Neural cell (in vitro differentiated cells): ENCODE measurements around the gene LHFPL6. TPM values are rescaled to one million over a fixed set of nuclear protein-coding genes. Genes with fewer than 3 reads are reported as not detected.

Source experiments
- H2AFZ ChIP-seq: fragments of 200-600, 300-800 bp; sonication (generic), shearing (Covaris generic); 2 replicates; pipeline ENCODE4 v1.6.0; 2014; ENCODE audit warnings: low read depth, mild to moderate bottlenecking, antibody characterized with exemption, low read length, moderate library complexity
- H3F3A ChIP-seq: fragments of 200-600 bp; shearing (Covaris generic); 2 replicates; pipeline ENCODE4 v1.6.1; 2016; ENCODE audit warnings: mild to moderate bottlenecking, moderate library complexity, mixed read lengths, antibody characterized with exemption, low read length; ENCODE audit not compliant: insufficient read depth, poor library complexity, severe bottlenecking
- H3K27ac ChIP-seq: fragments of 200-600, 300-800 bp; sonication (generic), shearing (Covaris generic); 2 replicates; pipeline ENCODE4 v1.5.1; 2014; ENCODE audit warnings: mild to moderate bottlenecking, low read length, moderate library complexity
- H3K27me3 ChIP-seq: fragments of 300-800, 200-600 bp; sonication (generic), shearing (Covaris generic); 2 replicates; pipeline ENCODE4 v1.6.0; 2014; ENCODE audit warnings: mild to moderate bottlenecking, low read depth, low read length, moderate library complexity; ENCODE audit not compliant: insufficient read depth
- H3K36me3 ChIP-seq: fragments of 300-800, 200-600 bp; sonication (generic), shearing (Covaris generic); 2 replicates; pipeline ENCODE4 v1.5.1; 2014; ENCODE audit warnings: mild to moderate bottlenecking, antibody characterized with exemption, low read length, moderate library complexity; ENCODE audit not compliant: insufficient read depth
- H3K4me2 ChIP-seq: fragments of 300-800, 200-600 bp; sonication (generic), shearing (Covaris generic); 2 replicates; pipeline ENCODE4 v1.6.0; 2014; ENCODE audit warnings: mild to moderate bottlenecking, low read length
- H3K4me3 ChIP-seq: fragments of 300-800, 200-600 bp; sonication (generic), shearing (Covaris generic); 2 replicates; pipeline ENCODE4 v1.5.1; 2014; ENCODE audit warnings: mild to moderate bottlenecking, low read length, moderate library complexity
- H3K79me2 ChIP-seq: fragments of 200-600 bp; shearing (Covaris generic); replicated peaks from 2 replicates; pipeline ENCODE4 v1.6.0; 2014; ENCODE audit warnings: mild to moderate bottlenecking, low read length, moderate library complexity; ENCODE audit not compliant: insufficient read depth
- H3K9ac ChIP-seq: fragments of 300-800, 200-600 bp; sonication (generic), shearing (Covaris generic); 2 replicates; pipeline ENCODE4 v1.6.1; 2016; ENCODE audit warnings: mild to moderate bottlenecking, low read length, mixed read lengths
- H3K9me2 ChIP-seq: fragments of 200-600 bp; shearing (Covaris generic); 2 replicates; pipeline ENCODE4 v1.6.1; 2016; ENCODE audit warnings: mild to moderate bottlenecking, low read length, mixed read lengths; ENCODE audit not compliant: insufficient read depth
- H3K9me3 ChIP-seq: fragments of 200-600, 300-800 bp; sonication (generic), shearing (Covaris generic); 2 replicates; pipeline ENCODE4 v1.6.1; 2016; ENCODE audit warnings: mild to moderate bottlenecking, mixed run types, low read length, moderate library complexity, mixed read lengths
- H4K20me1 ChIP-seq: fragments of 200-600 bp; shearing (Covaris generic); 2 replicates; pipeline ENCODE4 v1.6.1; 2016; ENCODE audit warnings: mild to moderate bottlenecking, mixed run types; ENCODE audit not compliant: insufficient read depth
- EP300 ChIP-seq: fragments of 450-650 bp; conservative IDR thresholded peaks from 2 replicates; pipeline ENCODE4 v1.6.1; 2014; ENCODE audit warnings: antibody characterized with exemption, mild to moderate bottlenecking, moderate library complexity; ENCODE audit not compliant: poor library complexity, severe bottlenecking
- EZH2 ChIP-seq: fragments of 200-600, 300-800 bp; shearing (Covaris generic), sonication (generic); IDR thresholded peaks from 2 replicates; pipeline ENCODE4 v1.6.1; 2014; ENCODE audit warnings: antibody characterized with exemption, low read length, borderline replicate concordance, mild to moderate bottlenecking; ENCODE audit not compliant: insufficient read depth, poor library complexity, severe bottlenecking
- MXI1 ChIP-seq: fragments of 450-650 bp; conservative IDR thresholded peaks from 2 replicates; pipeline ENCODE4 v1.6.1; 2014; ENCODE audit warnings: antibody characterized with exemption, mild to moderate bottlenecking; ENCODE audit not compliant: poor library complexity, severe bottlenecking
- POLR2AphosphoS5 ChIP-seq: IDR thresholded peaks from 2 replicates; pipeline ENCODE4 v1.6.1; 2012
- RAD21 ChIP-seq: fragments of 450-650 bp; conservative IDR thresholded peaks from 2 replicates; pipeline ENCODE4 v1.6.1; 2014; ENCODE audit warnings: antibody characterized with exemption, mild to moderate bottlenecking, moderate library complexity
- SMC3 ChIP-seq: fragments of 450-650 bp; conservative IDR thresholded peaks from 2 replicates; pipeline ENCODE4 v1.6.1; 2014; ENCODE audit warnings: antibody characterized with exemption, mild to moderate bottlenecking, moderate library complexity; ENCODE audit not compliant: poor library complexity
- TAF1 ChIP-seq: IDR thresholded peaks from 2 replicates; pipeline ENCODE4 v1.6.1; 2012; ENCODE audit warnings: low read depth
- polyA plus RNA-seq: library from polyadenylated mRNA; depleted of rRNA; stranded (reverse); fragments of >200 nt; gene quantifications from 2 replicates; pipeline ENCODE4 v1.2.3, GENCODE V29; 2014
- TF ChIP-seq, protein P1 (sequence below): IDR thresholded peaks from 2 replicates; pipeline ENCODE4 v1.6.1; 2012; ENCODE audit warnings: borderline replicate concordance
- TF ChIP-seq, protein P2 (sequence below): fragments of 450-650 bp; IDR thresholded peaks from 2 replicates; pipeline ENCODE4 v1.5.1; 2014; ENCODE audit warnings: antibody characterized with exemption, mild to moderate bottlenecking, moderate library complexity; ENCODE audit not compliant: poor library complexity, severe bottlenecking

LHFPL6 gene
- polyA plus RNA-seq, 1 donor from 2014 or later, result 36.3 TPM

GRCh38 chr13:39486758-39487157 lies 116.2 kb downstream of the LHFPL6 start:
- Histone ChIP-seq H3K9me3 (no peaks in the 10 kb centered on the region), H4K20me1 (no peaks in the 10 kb centered on the region), H3K27me3 (no peaks in the 10 kb centered on the region), H3K9ac (no peak overlapping the region), H3K79me2 (no peaks in the 10 kb centered on the region), H2AFZ (no peak overlapping the region), H3K27ac (no peak overlapping the region), H3K4me2 (no peak overlapping the region), H3K4me3 (no peak overlapping the region), H3K36me3 (no peaks in the 10 kb centered on the region), H3K9me2 (no peaks in the 10 kb centered on the region), H3F3A (no peaks in the 10 kb centered on the region)
- TF ChIP-seq EP300 (no peak), TAF1 (no peak), SMC3 (no peak), MXI1 (no peak), RAD21 (no peak), POLR2AphosphoS5 (no peak), EZH2 (no peak)
- TF ChIP-seq, protein P1, sequence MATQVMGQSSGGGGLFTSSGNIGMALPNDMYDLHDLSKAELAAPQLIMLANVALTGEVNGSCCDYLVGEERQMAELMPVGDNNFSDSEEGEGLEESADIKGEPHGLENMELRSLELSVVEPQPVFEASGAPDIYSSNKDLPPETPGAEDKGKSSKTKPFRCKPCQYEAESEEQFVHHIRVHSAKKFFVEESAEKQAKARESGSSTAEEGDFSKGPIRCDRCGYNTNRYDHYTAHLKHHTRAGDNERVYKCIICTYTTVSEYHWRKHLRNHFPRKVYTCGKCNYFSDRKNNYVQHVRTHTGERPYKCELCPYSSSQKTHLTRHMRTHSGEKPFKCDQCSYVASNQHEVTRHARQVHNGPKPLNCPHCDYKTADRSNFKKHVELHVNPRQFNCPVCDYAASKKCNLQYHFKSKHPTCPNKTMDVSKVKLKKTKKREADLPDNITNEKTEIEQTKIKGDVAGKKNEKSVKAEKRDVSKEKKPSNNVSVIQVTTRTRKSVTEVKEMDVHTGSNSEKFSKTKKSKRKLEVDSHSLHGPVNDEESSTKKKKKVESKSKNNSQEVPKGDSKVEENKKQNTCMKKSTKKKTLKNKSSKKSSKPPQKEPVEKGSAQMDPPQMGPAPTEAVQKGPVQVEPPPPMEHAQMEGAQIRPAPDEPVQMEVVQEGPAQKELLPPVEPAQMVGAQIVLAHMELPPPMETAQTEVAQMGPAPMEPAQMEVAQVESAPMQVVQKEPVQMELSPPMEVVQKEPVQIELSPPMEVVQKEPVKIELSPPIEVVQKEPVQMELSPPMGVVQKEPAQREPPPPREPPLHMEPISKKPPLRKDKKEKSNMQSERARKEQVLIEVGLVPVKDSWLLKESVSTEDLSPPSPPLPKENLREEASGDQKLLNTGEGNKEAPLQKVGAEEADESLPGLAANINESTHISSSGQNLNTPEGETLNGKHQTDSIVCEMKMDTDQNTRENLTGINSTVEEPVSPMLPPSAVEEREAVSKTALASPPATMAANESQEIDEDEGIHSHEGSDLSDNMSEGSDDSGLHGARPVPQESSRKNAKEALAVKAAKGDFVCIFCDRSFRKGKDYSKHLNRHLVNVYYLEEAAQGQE, result no peak
- TF ChIP-seq, protein P2, sequence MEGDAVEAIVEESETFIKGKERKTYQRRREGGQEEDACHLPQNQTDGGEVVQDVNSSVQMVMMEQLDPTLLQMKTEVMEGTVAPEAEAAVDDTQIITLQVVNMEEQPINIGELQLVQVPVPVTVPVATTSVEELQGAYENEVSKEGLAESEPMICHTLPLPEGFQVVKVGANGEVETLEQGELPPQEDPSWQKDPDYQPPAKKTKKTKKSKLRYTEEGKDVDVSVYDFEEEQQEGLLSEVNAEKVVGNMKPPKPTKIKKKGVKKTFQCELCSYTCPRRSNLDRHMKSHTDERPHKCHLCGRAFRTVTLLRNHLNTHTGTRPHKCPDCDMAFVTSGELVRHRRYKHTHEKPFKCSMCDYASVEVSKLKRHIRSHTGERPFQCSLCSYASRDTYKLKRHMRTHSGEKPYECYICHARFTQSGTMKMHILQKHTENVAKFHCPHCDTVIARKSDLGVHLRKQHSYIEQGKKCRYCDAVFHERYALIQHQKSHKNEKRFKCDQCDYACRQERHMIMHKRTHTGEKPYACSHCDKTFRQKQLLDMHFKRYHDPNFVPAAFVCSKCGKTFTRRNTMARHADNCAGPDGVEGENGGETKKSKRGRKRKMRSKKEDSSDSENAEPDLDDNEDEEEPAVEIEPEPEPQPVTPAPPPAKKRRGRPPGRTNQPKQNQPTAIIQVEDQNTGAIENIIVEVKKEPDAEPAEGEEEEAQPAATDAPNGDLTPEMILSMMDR, result no peak

DNA sequence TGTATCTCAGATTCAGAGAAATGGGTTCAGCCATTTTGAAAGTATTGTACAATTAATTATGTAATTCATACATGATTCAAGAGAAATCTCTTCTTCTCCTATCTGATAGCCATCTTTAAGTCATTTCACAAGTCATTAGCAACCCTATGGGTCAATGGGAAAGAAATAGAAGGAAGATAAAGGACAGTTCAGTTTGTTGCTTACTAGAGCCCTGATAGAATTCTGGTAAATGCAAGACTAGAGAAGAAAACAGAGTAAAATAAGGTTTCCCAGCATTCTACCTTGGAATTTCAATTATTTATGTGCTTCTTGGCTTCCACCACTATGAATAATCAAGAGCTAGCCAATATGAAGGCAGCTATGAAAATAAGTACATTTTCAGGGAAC lies 117.7 kb downstream of the LHFPL6 start:
- Histone ChIP-seq H3K9ac (no peak overlapping the region), H3K4me2 (no peak overlapping the region), H3K79me2 (no peaks in the 10 kb centered on the region)

More for the DNA sequence above, 117.7 kb downstream of the LHFPL6 start:
- Histone ChIP-seq H3K4me3 (no peak overlapping the region), H2AFZ (no peak overlapping the region), H4K20me1 (no peaks in the 10 kb centered on the region), H3K27ac (no peak overlapping the region), H3F3A (no peaks in the 10 kb centered on the region), H3K36me3 (no peaks in the 10 kb centered on the region), H3K9me2 (no peaks in the 10 kb centered on the region), H3K9me3 (no peaks in the 10 kb centered on the region), H3K27me3 (no peaks in the 10 kb centered on the region)
- TF ChIP-seq MXI1 (no peak), EZH2 (no peak), SMC3 (no peak), POLR2AphosphoS5 (no peak), EP300 (no peak), TAF1 (no peak), RAD21 (no peak)
- TF ChIP-seq, protein P1, result no peak
- TF ChIP-seq, protein P2, result no peak
